OCI-LY1 (cell line): ENCODE data around the gene PANX3.

Experiments
- H2AFZ ChIP-seq: fragments of 200-600 bp; sonication (generic), shearing (Covaris generic); 2 replicates; pipeline ENCODE4 v1.6.0; 2014; ENCODE audit warnings: antibody characterized with exemption, mild to moderate bottlenecking, low read length
- H3F3A ChIP-seq: fragments of 200-600 bp; sonication (generic), shearing (Covaris generic); 2 replicates; pipeline ENCODE4 v1.6.0; 2014; ENCODE audit warnings: mild to moderate bottlenecking, antibody characterized with exemption, low read length, moderate library complexity; ENCODE audit not compliant: insufficient read depth
- H3K27ac ChIP-seq: fragments of 200-600 bp; sonication (generic); 2 replicates; pipeline ENCODE4 v1.5.1; 2014; ENCODE audit warnings: low read length, mixed run types, mild to moderate bottlenecking, low read depth; ENCODE audit not compliant: poor library complexity, severe bottlenecking
- H3K27me3 ChIP-seq: fragments of 200-600 bp; sonication (generic); 2 replicates; pipeline ENCODE4 v1.6.0; 2014; ENCODE audit warnings: antibody characterized with exemption, mild to moderate bottlenecking, low read length, moderate library complexity; ENCODE audit not compliant: insufficient read depth
- H3K36me3 ChIP-seq: fragments of 200-600 bp; sonication (generic); 2 replicates; pipeline ENCODE4 v1.6.1; 2014; ENCODE audit warnings: mild to moderate bottlenecking, antibody characterized with exemption, low read length, moderate library complexity, mixed read lengths; ENCODE audit not compliant: insufficient read depth
- H3K4me1 ChIP-seq: fragments of 200-600 bp; sonication (generic); 2 replicates; pipeline ENCODE4 v1.5.1; 2014; ENCODE audit warnings: mild to moderate bottlenecking, low read length, moderate library complexity; ENCODE audit not compliant: insufficient read depth, severe bottlenecking
- H3K4me2 ChIP-seq: fragments of 200-600 bp; sonication (generic), shearing (Covaris generic); 2 replicates; pipeline ENCODE4 v1.6.1; 2014; ENCODE audit warnings: low read length
- H3K4me3 ChIP-seq: fragments of 200-600 bp; sonication (generic); 2 replicates; pipeline ENCODE4 v1.5.1; 2014; ENCODE audit warnings: low read length, low read depth, mild to moderate bottlenecking, mixed read lengths; ENCODE audit not compliant: poor library complexity, severe bottlenecking
- H3K79me2 ChIP-seq: fragments of 200-600 bp; shearing (Covaris generic); 2 replicates; pipeline ENCODE4 v1.6.1; 2016; ENCODE audit warnings: mixed run types, low read length, mixed read lengths; ENCODE audit not compliant: insufficient read depth
- H3K9ac ChIP-seq: fragments of 200-600 bp; sonication (generic), shearing (Covaris generic); 2 replicates; pipeline ENCODE4 v1.6.1; 2014; ENCODE audit warnings: mild to moderate bottlenecking, low read length, mixed read lengths
- H3K9me2 ChIP-seq: fragments of 200-600 bp; sonication (generic), shearing (Covaris generic); 2 replicates; pipeline ENCODE4 v1.6.1; 2014; ENCODE audit warnings: low read depth, mild to moderate bottlenecking, low read length, mixed read lengths
- H3K9me3 ChIP-seq: fragments of 200-600 bp; shearing (Covaris generic); 2 replicates; pipeline ENCODE4 v1.6.1; 2014; ENCODE audit warnings: low read length, mixed read lengths
- H4K20me1 ChIP-seq: fragments of 200-600 bp; sonication (generic), shearing (Covaris generic); 2 replicates; pipeline ENCODE4 v1.6.0; 2016; ENCODE audit warnings: mild to moderate bottlenecking, low read length; ENCODE audit not compliant: insufficient read depth
- CTCF ChIP-seq: fragments of 200-600 bp; sonication (generic), shearing (Covaris generic); IDR thresholded peaks from 2 replicates; pipeline ENCODE4 v1.5.1; 2017; ENCODE audit warnings: mild to moderate bottlenecking, antibody characterized with exemption, low read length, moderate library complexity, mixed read lengths
- EZH2 ChIP-seq: fragments of 200-600 bp; sonication (generic), shearing (Covaris generic); IDR thresholded peaks from 2 replicates; pipeline ENCODE4 v1.8.0; 2017; ENCODE audit warnings: borderline replicate concordance, mixed run types, mild to moderate bottlenecking, antibody characterized with exemption, low read length, moderate library complexity, mixed read lengths

Gene PANX3

GRCh38 chr11:124661553-124661952, 50.3 kb downstream of the PANX3 start:
- TF ChIP-seq EZH2 (no peak), CTCF (no peak)
- H2AFZ ChIP-seq = no peak overlapping the region
- no peaks in the 10 kb centered on the region for H3K4me1 ChIP-seq
- no peaks in the 10 kb centered on the region for H3K36me3 ChIP-seq
- no peak overlapping the region for H3K4me2 ChIP-seq
- H3K79me2 ChIP-seq = no peaks in the 10 kb centered on the region
- H3K9ac ChIP-seq = no peak overlapping the region
- no peaks in the 10 kb centered on the region for H3F3A ChIP-seq
- no peaks in the 10 kb centered on the region for H3K9me2 ChIP-seq
- H3K27me3 ChIP-seq = no peaks in the 10 kb centered on the region
- no peak overlapping the region for H3K4me3 ChIP-seq
- H3K27ac ChIP-seq = no peak overlapping the region
- no peaks in the 10 kb centered on the region for H3K9me3 ChIP-seq
- H4K20me1 ChIP-seq = no peaks in the 10 kb centered on the region

GRCh38 chr11:124662106-124662505, 50.9 kb downstream of the PANX3 start:
- Histone ChIP-seq H4K20me1 (no peaks in the 10 kb centered on the region), H3K4me1 (no peaks in the 10 kb centered on the region), H2AFZ (no peak overlapping the region), H3K36me3 (no peaks in the 10 kb centered on the region), H3K4me2 (no peak overlapping the region), H3K9me3 (no peaks in the 10 kb centered on the region), H3K79me2 (no peaks in the 10 kb centered on the region), H3K9me2 (no peaks in the 10 kb centered on the region), H3K4me3 (no peak overlapping the region), H3K9ac (no peak overlapping the region), H3K27me3 (no peaks in the 10 kb centered on the region), H3F3A (no peaks in the 10 kb centered on the region), H3K27ac (no peak overlapping the region)
- TF ChIP-seq CTCF = no peak

GRCh38 chr11:124663861-124664260, 52.6 kb downstream of the PANX3 start:
- H3K36me3 ChIP-seq = no peaks in the 10 kb centered on the region
- no peaks in the 10 kb centered on the region for H3K27me3 ChIP-seq

More at GRCh38 chr11:124663861-124664260, 52.6 kb downstream of the PANX3 start:
- no peak overlapping the region for H3K4me3 ChIP-seq
- H3K9me3 ChIP-seq = no peaks in the 10 kb centered on the region
- no peaks in the 10 kb centered on the region for H4K20me1 ChIP-seq
- no peaks in the 10 kb centered on the region for H3F3A ChIP-seq
- H3K79me2 ChIP-seq = no peaks in the 10 kb centered on the region
- no peak overlapping the region for H3K27ac ChIP-seq
- no peak overlapping the region for H2AFZ ChIP-seq
- H3K4me1 ChIP-seq = no peaks in the 10 kb centered on the region
- H3K9ac ChIP-seq = no peak overlapping the region
- no peaks in the 10 kb centered on the region for H3K9me2 ChIP-seq
- H3K4me2 ChIP-seq = no peak overlapping the region
- no peak for TF ChIP-seq CTCF
- no peak for TF ChIP-seq EZH2
